H9 (cell line): ENCODE data around the gene TNIK. TPM values are rescaled to one million over a fixed set of nuclear protein-coding genes. Genes with fewer than 3 reads are reported as not detected.

Experiments
- DNase-seq: peaks from one replicate; pipeline ENCODE4 v3.0.0-alpha.2; 2017
- H2AFZ ChIP-seq: one replicate; pipeline ENCODE4 v1.6.1; 2013; ENCODE audit warnings: mild to moderate bottlenecking, low read length, control low read depth, moderate library complexity
- H2AK5ac ChIP-seq: 2 replicates; pipeline ENCODE4 v1.6.1; 2013; ENCODE audit warnings: low read length, control low read depth, mixed read lengths; ENCODE audit not compliant: insufficient read length
- H2BK120ac ChIP-seq: one replicate; pipeline ENCODE4 v1.6.1; 2013; ENCODE audit warnings: low read depth, mild to moderate bottlenecking, low read length, control low read depth, inconsistent platforms; ENCODE audit not compliant: poor library complexity, severe bottlenecking
- H2BK12ac ChIP-seq: 2 replicates; pipeline ENCODE4 v1.6.1; 2013; ENCODE audit warnings: low read length, control low read depth, mixed read lengths, low read depth; ENCODE audit not compliant: insufficient read length
- H2BK15ac ChIP-seq: 2 replicates; pipeline ENCODE4 v1.6.1; 2013; ENCODE audit warnings: low read depth, low read length, control low read depth
- H2BK20ac ChIP-seq: one replicate; pipeline ENCODE4 v1.6.1; 2013; ENCODE audit warnings: low read depth, mild to moderate bottlenecking, low read length, control low read depth, inconsistent platforms; ENCODE audit not compliant: poor library complexity, severe bottlenecking
- H2BK5ac ChIP-seq: 2 replicates; pipeline ENCODE4 v1.6.1; 2013; ENCODE audit warnings: low read length, control low read depth, mixed read lengths; ENCODE audit not compliant: insufficient read length
- H3K14ac ChIP-seq: 2 replicates; pipeline ENCODE4 v1.6.1; 2013; ENCODE audit warnings: low read length, control low read depth; ENCODE audit not compliant: insufficient read depth
- H3K18ac ChIP-seq: 2 replicates; pipeline ENCODE4 v1.6.1; 2013; ENCODE audit warnings: low read depth, mild to moderate bottlenecking, mixed read lengths, low read length, control low read depth; ENCODE audit not compliant: insufficient read length
- H3K23ac ChIP-seq: 2 replicates; pipeline ENCODE4 v1.6.1; 2013; ENCODE audit warnings: low read length, control low read depth, mixed read lengths, low read depth; ENCODE audit not compliant: insufficient read length
- H3K23me2 ChIP-seq: 2 replicates; pipeline ENCODE4 v1.6.1; 2013; ENCODE audit warnings: low read depth, mild to moderate bottlenecking, mixed read lengths, low read length, control low read depth; ENCODE audit not compliant: insufficient read length, poor library complexity, severe bottlenecking
- H3K27ac ChIP-seq: 2 replicates; pipeline ENCODE4 v1.5.1; 2013; ENCODE audit warnings: low read length, control low read depth, mixed read lengths, low read depth; ENCODE audit not compliant: insufficient read length
- H3K27me3 ChIP-seq: 2 replicates; pipeline ENCODE4 v1.6.1; 2013; ENCODE audit warnings: low read length, control low read depth, inconsistent platforms; ENCODE audit not compliant: insufficient read depth
- H3K4ac ChIP-seq: 2 replicates; pipeline ENCODE4 v1.6.1; 2013; ENCODE audit warnings: low read depth, mild to moderate bottlenecking, control low read depth, inconsistent platforms, low read length, moderate library complexity
- H3K4me1 ChIP-seq: 2 replicates; pipeline ENCODE4 v1.6.1; 2013; ENCODE audit warnings: low read length, control low read depth, inconsistent platforms; ENCODE audit not compliant: insufficient read depth
- H3K4me2 ChIP-seq: 2 replicates; pipeline ENCODE4 v1.6.1; 2013; ENCODE audit warnings: low read length, control low read depth, mixed read lengths; ENCODE audit not compliant: insufficient read length, insufficient read depth
- H3K56ac ChIP-seq: 2 replicates; pipeline ENCODE4 v1.6.1; 2013; ENCODE audit warnings: low read depth, mild to moderate bottlenecking, mixed read lengths, low read length, control low read depth; ENCODE audit not compliant: insufficient read length
- H3K79me1 ChIP-seq: 2 replicates; pipeline ENCODE4 v1.6.1; 2013; ENCODE audit warnings: low read depth, mild to moderate bottlenecking, moderate library complexity, low read length, control low read depth, inconsistent platforms; ENCODE audit not compliant: insufficient read depth, poor library complexity, severe bottlenecking
- H3K79me2 ChIP-seq: 2 replicates; pipeline ENCODE4 v1.6.1; 2013; ENCODE audit warnings: low read length, control low read depth, inconsistent platforms; ENCODE audit not compliant: insufficient read depth
- H3K9ac ChIP-seq: 2 replicates; pipeline ENCODE4 v1.6.1; 2013; ENCODE audit warnings: low read length, control low read depth, mixed read lengths; ENCODE audit not compliant: insufficient read length; ENCODE audit errors: extremely low read depth
- H3K9me3 ChIP-seq: one replicate; pipeline ENCODE4 v1.6.1; 2013; ENCODE audit warnings: low read depth, low read length, inconsistent platforms; ENCODE audit not compliant: control insufficient read depth
- H3T11ph ChIP-seq: one replicate; pipeline ENCODE4 v1.6.1; 2013; ENCODE audit warnings: mild to moderate bottlenecking, low read length, control low read depth, inconsistent platforms
- H4K20me1 ChIP-seq: one replicate; pipeline ENCODE4 v1.6.1; 2013; ENCODE audit not compliant: control insufficient read depth, insufficient read length, insufficient read depth
- H4K5ac ChIP-seq: 2 replicates; pipeline ENCODE4 v1.6.1; 2013; ENCODE audit warnings: low read depth, mild to moderate bottlenecking, mixed read lengths, low read length, control low read depth; ENCODE audit not compliant: insufficient read length
- H4K8ac ChIP-seq: replicated peaks from 2 replicates; pipeline ENCODE4 v1.6.1; 2013; ENCODE audit warnings: low read length, control low read depth, mixed read lengths, low read depth; ENCODE audit not compliant: insufficient read length
- H4K91ac ChIP-seq: 2 replicates; pipeline ENCODE4 v1.6.1; 2013; ENCODE audit warnings: low read depth, mild to moderate bottlenecking, moderate library complexity, mixed read lengths, low read length, control low read depth; ENCODE audit not compliant: insufficient read length
- H3K27ac Mint-ChIP-seq, 3 experiments: 2 replicates in 2 of 3; 3 replicates in 1 of 3; pipeline ENCODE4 v1.8.0; 2020 to 2021; ENCODE audit warnings: mixed read lengths in 3 of 3, mild to moderate bottlenecking in 1 of 3, moderate library complexity in 1 of 3
- H3K27me3 Mint-ChIP-seq: 2 replicates; pipeline ENCODE4 v1.8.0; 2021; ENCODE audit warnings: low read depth, mild to moderate bottlenecking, moderate library complexity, mixed read lengths
- H3K36me3 Mint-ChIP-seq, 3 experiments: 2 replicates in 2 of 3; 3 replicates in 1 of 3; pipeline ENCODE4 v1.8.0; 2020 to 2021; ENCODE audit warnings: low read depth in 3 of 3, mixed read lengths in 3 of 3; ENCODE audit not compliant: insufficient read depth in 1 of 3
- H3K4me1 Mint-ChIP-seq, 2 experiments: 2 replicates each; pipeline ENCODE4 v1.8.0; 2020; ENCODE audit warnings: mixed read lengths in 2 of 2
- H3K4me3 Mint-ChIP-seq, 2 experiments: 2 replicates in 1 of 2; 3 replicates in 1 of 2; pipeline ENCODE4 v1.8.0; 2020 to 2021; ENCODE audit warnings: mild to moderate bottlenecking in 2 of 2, mixed read lengths in 2 of 2, moderate library complexity in 1 of 2
- H3K9me3 Mint-ChIP-seq, 2 experiments: 2 replicates in 1 of 2; 3 replicates in 1 of 2; pipeline ENCODE4 v1.8.0; 2020; ENCODE audit warnings: mild to moderate bottlenecking in 2 of 2, mixed read lengths in 2 of 2, moderate library complexity in 1 of 2
- CTCF ChIP-seq: fragments of 200-600 bp; sonication (generic); conservative IDR thresholded peaks from 3 replicates; pipeline ENCODE4 v1.8.0; 2021; ENCODE audit warnings: antibody characterized with exemption, mild to moderate bottlenecking
- WGBS: extraction: QIAGEN DNeasy Blood & Tissue Kit; methylation state at CpG from one replicate; pipeline ENCODE4 v1.1.7; 2013; ENCODE audit warnings: missing lambda C conversion rate, low lambda C conversion rate, mixed read lengths; ENCODE audit not compliant: insufficient read length; ENCODE audit errors: extremely low coverage; 5-methylcytosine and 5-hydroxymethylcytosine counted together
- total RNA-seq: library from RNA; stranded (reverse); gene quantifications from 2 replicates; pipeline ENCODE4 v1.2.1, GENCODE V29; 2021

The TNIK gene
- total RNA-seq, 1 experiment from 2014 or later, result 15.9 TPM

- WGBS, result no CpG with 5 or more reads among the region's 2 CpGs
- no peaks in the 10 kb centered on the region for H3K27me3 ChIP-seq
- H3K27ac ChIP-seq, result no peak overlapping the region
- Mint-ChIP-seq H3K27me3 (no peaks in the 10 kb centered on the region), H3K9me3 (no peaks in the 10 kb centered on the region; a peak in 1 of 5 replicates), H3K4me3 (no peak overlapping the region), H3K36me3 (no peaks in the 10 kb centered on the region), H3K4me1 (no peaks in the 10 kb centered on the region), H3K27ac (no peak overlapping the region)
- no peak overlapping the region for H3K4me2 ChIP-seq
- H3K9ac ChIP-seq, result no peak overlapping the region
- H3K9me3 ChIP-seq, result no peaks in the 10 kb centered on the region
- H2BK15ac ChIP-seq, result no peak overlapping the region
- H3K18ac ChIP-seq, result no peak overlapping the region
- H2BK20ac ChIP-seq, result no peak overlapping the region
- no peak overlapping the region for H2AFZ ChIP-seq
- no peak overlapping the region for H4K91ac ChIP-seq
- H2BK120ac ChIP-seq, result no peak overlapping the region
- H3K23ac ChIP-seq, result no peak overlapping the region
- H2BK5ac ChIP-seq, result no peak overlapping the region
- H4K20me1 ChIP-seq, result no peaks in the 10 kb centered on the region
- no peak overlapping the region for H3K14ac ChIP-seq
- no peaks in the 10 kb centered on the region for H3K4me1 ChIP-seq
- no peak overlapping the region for H3K4ac ChIP-seq
- H3K23me2 ChIP-seq, result no peaks in the 10 kb centered on the region
- H2BK12ac ChIP-seq, result no peak overlapping the region
- no peak overlapping the region for H3T11ph ChIP-seq
- H3K79me2 ChIP-seq, result no peaks in the 10 kb centered on the region
- no peak for TF ChIP-seq CTCF
- H4K5ac ChIP-seq, result no peak overlapping the region
- no peak overlapping the region for H4K8ac ChIP-seq
- no peak overlapping the region for H3K56ac ChIP-seq
- H2AK5ac ChIP-seq, result no peak overlapping the region
- H3K79me1 ChIP-seq, result no peaks in the 10 kb centered on the region
- DNase-seq, result no peak
Measured at GRCh38 chr3:171505822-171506333, 45.7 kb upstream of the TNIK start.
